ENCODE data around the gene DNAJC10.

DNAJC10 gene, protein sequence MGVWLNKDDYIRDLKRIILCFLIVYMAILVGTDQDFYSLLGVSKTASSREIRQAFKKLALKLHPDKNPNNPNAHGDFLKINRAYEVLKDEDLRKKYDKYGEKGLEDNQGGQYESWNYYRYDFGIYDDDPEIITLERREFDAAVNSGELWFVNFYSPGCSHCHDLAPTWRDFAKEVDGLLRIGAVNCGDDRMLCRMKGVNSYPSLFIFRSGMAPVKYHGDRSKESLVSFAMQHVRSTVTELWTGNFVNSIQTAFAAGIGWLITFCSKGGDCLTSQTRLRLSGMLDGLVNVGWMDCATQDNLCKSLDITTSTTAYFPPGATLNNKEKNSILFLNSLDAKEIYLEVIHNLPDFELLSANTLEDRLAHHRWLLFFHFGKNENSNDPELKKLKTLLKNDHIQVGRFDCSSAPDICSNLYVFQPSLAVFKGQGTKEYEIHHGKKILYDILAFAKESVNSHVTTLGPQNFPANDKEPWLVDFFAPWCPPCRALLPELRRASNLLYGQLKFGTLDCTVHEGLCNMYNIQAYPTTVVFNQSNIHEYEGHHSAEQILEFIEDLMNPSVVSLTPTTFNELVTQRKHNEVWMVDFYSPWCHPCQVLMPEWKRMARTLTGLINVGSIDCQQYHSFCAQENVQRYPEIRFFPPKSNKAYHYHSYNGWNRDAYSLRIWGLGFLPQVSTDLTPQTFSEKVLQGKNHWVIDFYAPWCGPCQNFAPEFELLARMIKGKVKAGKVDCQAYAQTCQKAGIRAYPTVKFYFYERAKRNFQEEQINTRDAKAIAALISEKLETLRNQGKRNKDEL

DNA sequence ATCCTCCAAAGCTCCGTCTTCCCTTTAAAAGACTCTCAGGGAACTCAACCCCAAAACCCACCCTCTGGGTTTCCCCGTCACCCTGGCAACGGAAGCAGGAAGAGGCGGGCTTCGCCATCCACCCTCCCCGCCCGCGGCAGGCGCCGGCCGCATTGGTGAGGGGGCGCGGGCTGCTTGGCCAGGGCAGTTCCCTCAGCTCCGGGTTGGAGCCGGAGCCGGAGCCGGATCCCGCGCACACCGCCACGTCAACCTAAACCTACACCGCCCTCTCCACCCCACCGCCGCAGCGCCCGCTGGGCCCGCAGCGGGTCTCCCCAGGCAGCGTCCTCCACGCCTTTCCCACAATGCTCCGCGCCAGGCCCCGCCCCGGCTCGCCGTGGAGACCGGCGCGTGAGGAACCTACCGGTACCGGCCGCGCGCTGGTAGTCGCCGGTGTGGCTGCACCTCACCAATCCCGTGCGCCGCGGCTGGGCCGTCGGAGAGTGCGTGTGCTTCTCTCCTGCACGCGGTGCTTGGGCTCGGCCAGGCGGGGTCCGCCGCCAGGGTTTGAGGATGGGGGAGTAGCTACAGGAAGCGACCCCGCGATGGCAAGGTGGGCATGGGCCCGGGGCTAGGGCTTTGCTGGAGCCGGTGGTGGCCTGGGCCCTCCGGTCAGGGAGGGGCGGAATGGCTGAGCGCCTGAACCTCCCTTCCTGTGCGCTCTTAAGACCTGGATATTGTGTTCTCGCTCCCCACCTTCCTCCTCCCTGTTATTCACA, at the start of gene DNAJC10:
Gene DNAJC10, plus strand, starts transcription at position 366 of the 758 bp plus-strand sequence. CDS start 1,830 bp downstream, outside the sequence.
- peak within 1 kb of the TSS; percentile 87 for H3K4me3 ChIP-seq (ENCODE audit: low read depth, low read length)
- TF ChIP-seq, protein P1, sequence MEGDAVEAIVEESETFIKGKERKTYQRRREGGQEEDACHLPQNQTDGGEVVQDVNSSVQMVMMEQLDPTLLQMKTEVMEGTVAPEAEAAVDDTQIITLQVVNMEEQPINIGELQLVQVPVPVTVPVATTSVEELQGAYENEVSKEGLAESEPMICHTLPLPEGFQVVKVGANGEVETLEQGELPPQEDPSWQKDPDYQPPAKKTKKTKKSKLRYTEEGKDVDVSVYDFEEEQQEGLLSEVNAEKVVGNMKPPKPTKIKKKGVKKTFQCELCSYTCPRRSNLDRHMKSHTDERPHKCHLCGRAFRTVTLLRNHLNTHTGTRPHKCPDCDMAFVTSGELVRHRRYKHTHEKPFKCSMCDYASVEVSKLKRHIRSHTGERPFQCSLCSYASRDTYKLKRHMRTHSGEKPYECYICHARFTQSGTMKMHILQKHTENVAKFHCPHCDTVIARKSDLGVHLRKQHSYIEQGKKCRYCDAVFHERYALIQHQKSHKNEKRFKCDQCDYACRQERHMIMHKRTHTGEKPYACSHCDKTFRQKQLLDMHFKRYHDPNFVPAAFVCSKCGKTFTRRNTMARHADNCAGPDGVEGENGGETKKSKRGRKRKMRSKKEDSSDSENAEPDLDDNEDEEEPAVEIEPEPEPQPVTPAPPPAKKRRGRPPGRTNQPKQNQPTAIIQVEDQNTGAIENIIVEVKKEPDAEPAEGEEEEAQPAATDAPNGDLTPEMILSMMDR (IDR thresholded peaks at IDR 0.05; ENCODE audit: low read depth, low read length), result no peak
- peak; percentile 58; the same call in 1 of the 2 replicates for TF ChIP-seq MYC (IDR thresholded peaks at IDR 0.05; ENCODE audit: low read depth, low read length)
- TF ChIP-seq POLR2A (IDR thresholded peaks at IDR 0.05; ENCODE audit: extremely low read depth, insufficient read length), result peak; percentile 73
- TF ChIP-seq, protein P2, sequence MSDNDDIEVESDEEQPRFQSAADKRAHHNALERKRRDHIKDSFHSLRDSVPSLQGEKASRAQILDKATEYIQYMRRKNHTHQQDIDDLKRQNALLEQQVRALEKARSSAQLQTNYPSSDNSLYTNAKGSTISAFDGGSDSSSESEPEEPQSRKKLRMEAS (IDR thresholded peaks at IDR 0.05; ENCODE audit: low read depth, low read length), result peak; percentile 55; the same call in 1 of the 2 replicates
- DNase-seq (ENCODE audit: low read depth), result peak; percentile 90

DNA sequence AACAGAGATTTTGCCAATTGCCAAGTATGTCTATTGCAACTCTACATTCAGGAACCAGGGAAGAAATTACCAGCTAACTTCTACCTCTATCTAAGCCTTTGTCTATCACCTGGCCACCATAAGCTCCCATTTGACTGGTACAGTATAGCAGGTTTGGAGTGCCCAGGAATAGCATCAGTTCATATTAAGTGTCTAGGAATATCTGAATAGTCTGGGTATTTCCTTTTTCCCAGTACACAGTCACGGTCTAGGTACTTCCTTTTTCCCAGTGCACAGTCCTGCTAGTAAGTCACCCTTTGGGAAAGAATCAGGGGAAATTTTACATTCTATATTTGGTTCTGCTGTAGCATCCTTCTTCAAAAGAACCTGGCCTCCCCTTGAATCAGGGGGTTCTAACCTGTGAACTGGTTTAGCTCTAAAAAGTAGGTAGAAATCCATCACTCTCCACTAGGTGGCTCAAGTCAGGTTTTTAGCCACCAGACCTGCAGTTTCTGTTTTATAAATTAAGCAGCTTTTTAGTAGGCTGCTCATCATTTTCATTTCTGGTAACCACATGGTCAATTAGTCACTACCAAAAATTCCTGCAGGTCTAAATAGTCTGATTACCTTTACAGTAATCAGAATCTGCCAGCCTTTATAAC, 49.3 kb upstream of the DNAJC10 start:
- peak; percentile 36 for DNase-seq (ENCODE audit: low read depth)

DNA sequence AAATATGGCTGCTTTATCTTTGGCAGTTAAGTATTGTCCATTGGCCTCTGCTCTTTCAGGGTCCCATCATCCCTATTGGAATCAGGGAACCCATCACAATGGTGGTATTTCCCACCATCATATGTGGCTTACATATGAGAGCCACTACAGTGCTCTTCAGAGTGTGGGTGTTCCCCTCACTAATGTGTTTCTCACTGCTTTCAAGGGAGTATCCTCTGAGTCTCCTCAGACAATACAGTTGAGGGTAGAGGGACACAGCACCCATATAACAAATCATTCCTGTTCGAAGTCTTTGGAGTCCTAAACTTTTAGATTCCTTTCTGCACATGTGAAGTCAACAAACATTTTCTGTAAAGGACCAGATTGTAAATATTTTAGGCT, 48.8 kb upstream of the DNAJC10 start:
- no peak overlapping the region for H3K4me3 ChIP-seq (ENCODE audit: low read depth, low read length)
- no peak for DNase-seq (ENCODE audit: low read depth)
- no peak for TF ChIP-seq POLR2A (IDR thresholded peaks at IDR 0.05; ENCODE audit: extremely low read depth, insufficient read length)
- TF ChIP-seq, protein P2 (IDR thresholded peaks at IDR 0.05; ENCODE audit: low read depth, low read length), result no peak
- TF ChIP-seq, protein P1 (IDR thresholded peaks at IDR 0.05; ENCODE audit: low read depth, low read length), result no peak
- TF ChIP-seq MYC (IDR thresholded peaks at IDR 0.05; ENCODE audit: low read depth, low read length), result no peak

More for the DNA sequence above, 49.3 kb upstream of the DNAJC10 start:
- TF ChIP-seq, protein P1 (IDR thresholded peaks at IDR 0.05; ENCODE audit: low read depth, low read length), result peak; percentile 49
- TF ChIP-seq, protein P2 (IDR thresholded peaks at IDR 0.05; ENCODE audit: low read depth, low read length), result no peak
- no peak overlapping the region for H3K4me3 ChIP-seq (ENCODE audit: low read depth, low read length)

DNA sequence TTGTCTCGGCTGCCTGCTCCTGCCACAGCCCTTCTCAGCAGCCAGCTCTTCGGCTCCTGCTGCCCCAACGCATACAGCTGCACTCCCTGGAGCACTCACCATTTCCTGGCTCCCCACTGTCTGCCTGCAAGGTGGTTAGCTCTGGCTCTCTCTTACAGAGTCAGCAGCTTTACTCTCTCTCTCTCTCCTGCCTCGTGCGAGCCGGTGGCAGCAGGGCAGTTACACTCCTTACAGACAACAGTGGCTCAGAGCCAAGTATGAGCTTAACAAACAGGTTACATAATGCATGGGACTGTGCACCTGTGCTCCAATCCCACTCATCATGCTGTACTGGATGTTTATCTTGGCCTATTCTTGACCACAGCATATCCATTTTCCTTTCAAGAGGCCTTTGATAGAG, 47.4 kb upstream of the DNAJC10 start:
- TF ChIP-seq, protein P1 (IDR thresholded peaks at IDR 0.05; ENCODE audit: low read depth, low read length), result no peak
- TF ChIP-seq POLR2A (IDR thresholded peaks at IDR 0.05; ENCODE audit: extremely low read depth, insufficient read length) (no peak), MYC (IDR thresholded peaks at IDR 0.05; ENCODE audit: low read depth, low read length) (no peak)
- TF ChIP-seq, protein P2 (IDR thresholded peaks at IDR 0.05; ENCODE audit: low read depth, low read length), result no peak
- no peak overlapping the region for H3K4me3 ChIP-seq (ENCODE audit: low read depth, low read length)
- DNase-seq (ENCODE audit: low read depth), result no peak
